ENCODE measurements around the gene CRYZ.
"Not testable (repeated sequence)": the region's sequence is repeated elsewhere in the genome, so short reads cannot be mapped to it uniquely, and the experiment has no call there.

DNA sequence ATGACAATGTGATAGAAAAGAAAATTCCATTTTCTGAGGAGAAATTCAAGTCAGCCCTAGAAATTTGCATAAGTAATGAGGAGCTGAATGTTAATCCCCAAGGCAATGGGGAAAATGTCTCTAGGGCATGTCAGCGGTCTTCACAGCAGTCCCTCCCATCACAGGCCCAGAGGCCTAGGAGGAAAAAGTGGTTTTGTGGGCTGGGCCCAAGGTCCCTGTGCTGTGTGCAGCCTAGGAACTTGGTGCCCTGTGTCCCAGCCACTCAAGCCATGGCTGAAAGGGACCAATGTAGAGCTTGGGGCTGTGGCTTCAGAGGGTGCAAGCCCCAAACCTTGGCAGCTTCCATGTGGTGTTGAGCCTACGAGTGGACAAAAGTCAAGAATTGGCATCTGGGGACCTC, 23.8 kb upstream of the CRYZ start:
- TF ChIP-seq, protein P1, sequence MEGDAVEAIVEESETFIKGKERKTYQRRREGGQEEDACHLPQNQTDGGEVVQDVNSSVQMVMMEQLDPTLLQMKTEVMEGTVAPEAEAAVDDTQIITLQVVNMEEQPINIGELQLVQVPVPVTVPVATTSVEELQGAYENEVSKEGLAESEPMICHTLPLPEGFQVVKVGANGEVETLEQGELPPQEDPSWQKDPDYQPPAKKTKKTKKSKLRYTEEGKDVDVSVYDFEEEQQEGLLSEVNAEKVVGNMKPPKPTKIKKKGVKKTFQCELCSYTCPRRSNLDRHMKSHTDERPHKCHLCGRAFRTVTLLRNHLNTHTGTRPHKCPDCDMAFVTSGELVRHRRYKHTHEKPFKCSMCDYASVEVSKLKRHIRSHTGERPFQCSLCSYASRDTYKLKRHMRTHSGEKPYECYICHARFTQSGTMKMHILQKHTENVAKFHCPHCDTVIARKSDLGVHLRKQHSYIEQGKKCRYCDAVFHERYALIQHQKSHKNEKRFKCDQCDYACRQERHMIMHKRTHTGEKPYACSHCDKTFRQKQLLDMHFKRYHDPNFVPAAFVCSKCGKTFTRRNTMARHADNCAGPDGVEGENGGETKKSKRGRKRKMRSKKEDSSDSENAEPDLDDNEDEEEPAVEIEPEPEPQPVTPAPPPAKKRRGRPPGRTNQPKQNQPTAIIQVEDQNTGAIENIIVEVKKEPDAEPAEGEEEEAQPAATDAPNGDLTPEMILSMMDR (IDR thresholded peaks at IDR 0.05): not testable (repeated sequence)
- not testable (repeated sequence) for TF ChIP-seq POLR2A (IDR thresholded peaks at IDR 0.05)
